Stimulated activated CD8-positive, alpha-beta memory T cell treated with anti-CD3 and anti-CD28 coated beads, Interleukin-12 subunit alpha, Interleukin-12 subunit beta, amount 100 ng/mL, for 24 hours (primary cell): ENCODE results near the gene CST1.
"Not testable (repeated sequence)": the region's sequence is repeated elsewhere in the genome, so short reads cannot be mapped to it uniquely, and the experiment has no call there.

Source experiments
- DNase-seq: peaks from one replicate; pipeline ENCODE4 v3.0.0-alpha.2; 2020; ENCODE audit errors: extremely low read depth

The CST1 gene

GRCh38 chr20:23750786-23751185 is at the start of gene CST1:
Gene CST1 (minus strand): TSS chr20:23750935. CDS start chr20:23750866, 69 bp downstream.
- not testable (repeated sequence) for DNase-seq

DNA sequence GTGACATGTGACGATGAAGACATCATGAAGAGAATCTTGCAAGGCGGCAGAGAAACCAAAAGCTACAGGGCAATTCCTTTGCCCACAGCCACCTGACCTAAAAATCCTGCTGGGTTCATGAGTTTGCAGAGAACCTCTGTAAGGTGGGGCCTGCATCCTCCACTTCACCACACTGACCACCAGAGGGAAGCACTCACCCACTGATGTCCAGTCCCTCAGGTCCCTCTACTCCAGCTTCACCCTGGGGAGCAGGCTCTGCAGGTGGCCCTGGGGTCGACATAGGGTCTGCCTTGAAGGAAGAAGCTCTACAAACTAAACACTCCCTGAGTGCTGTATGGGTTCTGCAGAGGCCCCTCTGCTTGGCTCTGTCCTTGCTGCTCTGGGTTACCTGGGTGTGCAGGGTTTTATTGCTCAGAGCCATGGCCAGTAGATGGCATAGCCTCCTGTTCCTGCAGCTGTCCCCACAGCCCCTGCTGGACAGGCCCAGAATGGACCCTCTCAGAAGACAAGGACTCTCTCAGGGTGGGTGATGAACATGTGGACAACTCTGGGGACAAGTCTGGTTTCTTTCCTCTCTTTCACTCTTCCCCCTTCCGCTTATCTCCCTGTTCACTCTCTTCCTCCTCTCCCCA is 48.6 kb upstream of the CST1 start:
- DNase-seq = not testable (repeated sequence)

GRCh38 chr20:23795526-23795925 is 44.8 kb upstream of the CST1 start:
- no peak for DNase-seq

- DNase-seq = no peak
Observed at GRCh38 chr20:23794841-23795240, 44.1 kb upstream of the CST1 start.

- DNase-seq = no peak
Observed at GRCh38 chr20:23794065-23794464, 43.3 kb upstream of the CST1 start.

DNA sequence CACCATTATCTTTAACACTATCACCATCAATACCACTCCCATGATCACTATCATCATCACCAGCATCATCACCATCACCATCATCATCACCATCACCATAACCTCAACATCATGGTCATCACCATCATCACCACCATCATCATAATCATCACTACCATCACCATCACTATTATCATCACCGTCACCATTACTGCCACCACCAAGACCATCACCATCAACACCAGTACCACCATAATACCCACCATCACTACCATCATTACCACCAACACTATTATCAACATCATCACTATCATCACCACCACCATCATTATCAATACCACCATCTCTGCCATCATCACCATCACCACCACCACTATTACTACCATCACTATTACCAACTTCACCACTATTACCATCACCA is 32.7 kb upstream of the CST1 start:
- no peak for DNase-seq

- no peak for DNase-seq
Observed at GRCh38 chr20:23782366-23782983, 31.7 kb upstream of the CST1 start.

DNA sequence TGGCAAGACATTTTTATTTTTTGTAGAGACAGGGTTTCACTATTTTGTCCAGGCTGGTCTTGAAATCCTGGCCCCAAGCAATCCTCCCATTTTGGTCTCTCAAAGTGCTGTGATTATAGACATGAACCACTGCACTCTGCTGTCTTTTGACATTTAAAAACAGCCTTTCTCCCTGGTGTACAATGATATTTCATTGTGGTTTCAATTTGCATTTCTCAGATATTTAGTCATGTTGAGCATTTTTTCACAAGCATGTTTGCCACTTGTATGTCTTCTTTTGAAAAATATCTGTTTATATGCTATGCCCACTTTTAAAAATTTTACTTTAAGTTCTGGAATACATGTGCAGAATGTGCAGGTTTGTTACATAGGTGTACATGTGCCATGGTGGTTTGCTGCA is 27.9 kb upstream of the CST1 start:
- not testable (repeated sequence) for DNase-seq

DNA sequence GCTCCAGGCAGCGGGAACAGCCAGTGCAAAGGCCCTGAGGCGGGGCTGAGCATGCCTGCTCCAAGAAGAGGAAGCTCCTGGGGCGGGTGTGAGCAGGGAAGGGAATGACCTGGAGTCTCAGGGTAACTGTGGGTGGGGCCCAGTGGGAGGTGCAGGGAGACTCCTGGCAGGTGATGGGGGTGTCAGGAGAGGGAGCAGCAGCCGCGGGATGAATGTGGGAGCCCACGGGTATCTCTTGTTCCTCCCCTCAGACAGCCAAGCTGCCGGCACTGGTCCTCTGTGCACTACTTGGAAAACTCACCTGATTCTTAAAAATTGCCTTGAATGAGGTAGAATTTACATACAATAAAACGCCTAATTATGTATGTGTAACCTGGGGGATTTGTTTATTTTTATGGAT is 26.6 kb upstream of the CST1 start:
- not testable (repeated sequence) for DNase-seq

GRCh38 chr20:23776067-23776771 is 25.5 kb upstream of the CST1 start:
- no peak for DNase-seq

GRCh38 chr20:23774081-23774480 is 23.3 kb upstream of the CST1 start:
- DNase-seq = no peak

GRCh38 chr20:23773579-23773978 is 22.8 kb upstream of the CST1 start:
- no peak for DNase-seq

DNA sequence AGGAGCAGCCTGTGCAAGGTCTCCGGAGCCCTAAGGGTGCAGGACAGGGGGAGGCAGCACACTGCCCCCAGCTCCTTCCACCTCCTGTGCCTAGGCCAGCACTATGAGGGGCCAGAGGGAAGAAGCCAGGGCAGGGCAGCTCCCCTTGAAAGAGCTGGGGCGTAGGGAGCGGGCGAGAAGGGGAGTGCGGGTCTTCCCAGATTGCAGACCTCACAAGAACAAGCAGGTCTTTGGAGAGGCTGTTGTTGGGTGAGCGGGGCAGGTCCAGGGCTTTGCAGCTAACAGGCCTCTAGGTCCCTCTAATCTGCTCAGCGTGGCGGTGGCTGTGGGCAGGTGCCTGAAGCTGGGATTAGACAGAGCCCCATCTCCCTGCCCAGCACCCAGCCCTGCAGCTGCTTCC is 22.4 kb upstream of the CST1 start:
- no peak for DNase-seq

GRCh38 chr20:23772074-23772473 is 21.3 kb upstream of the CST1 start:
- DNase-seq = no peak

- DNase-seq = no peak
Observed at GRCh38 chr20:23770384-23770783, 19.6 kb upstream of the CST1 start.

GRCh38 chr20:23768520-23768919 is 17.8 kb upstream of the CST1 start:
- not testable (repeated sequence) for DNase-seq

- no peak for DNase-seq
Observed at GRCh38 chr20:23766531-23766930, 15.8 kb upstream of the CST1 start.

DNA sequence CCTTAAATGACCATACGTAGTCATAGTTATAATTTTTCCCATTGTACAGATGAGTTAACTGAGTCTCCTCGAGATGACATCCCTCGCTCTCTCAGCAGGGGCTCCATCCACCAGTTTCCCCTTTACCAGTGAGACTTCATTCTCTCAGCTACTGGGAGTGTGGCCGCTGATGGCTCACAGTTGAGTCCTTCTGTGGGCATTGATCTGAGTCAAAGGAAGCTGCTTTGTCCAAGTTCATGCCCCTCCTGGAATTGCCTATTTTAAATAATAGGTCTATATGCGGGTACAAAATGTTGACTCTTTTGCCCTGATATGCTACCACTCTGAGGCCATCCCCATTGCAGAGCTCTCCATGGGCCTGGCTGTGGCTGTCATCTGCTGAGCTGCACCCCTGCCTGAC is 14.8 kb upstream of the CST1 start:
- DNase-seq = no peak

DNA sequence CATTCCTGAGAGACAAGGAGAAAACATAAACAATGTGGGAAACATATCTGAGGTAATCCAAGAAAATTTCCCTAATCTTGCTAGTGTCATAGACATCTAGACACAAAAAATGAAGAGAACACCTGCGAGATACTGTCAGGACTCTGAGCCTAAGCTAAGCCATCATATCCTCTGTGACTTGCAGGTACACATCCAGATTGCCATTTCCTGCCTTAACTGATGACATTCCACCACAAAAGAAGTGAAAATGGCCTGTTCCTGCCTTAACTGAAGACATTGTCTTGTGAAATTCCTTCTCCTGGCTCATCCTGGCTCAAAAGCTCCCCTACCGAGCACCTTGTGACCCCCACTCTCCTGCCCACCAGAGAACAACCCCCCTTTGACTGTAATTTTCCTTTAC is 13.9 kb upstream of the CST1 start:
- DNase-seq = not testable (repeated sequence)

DNA sequence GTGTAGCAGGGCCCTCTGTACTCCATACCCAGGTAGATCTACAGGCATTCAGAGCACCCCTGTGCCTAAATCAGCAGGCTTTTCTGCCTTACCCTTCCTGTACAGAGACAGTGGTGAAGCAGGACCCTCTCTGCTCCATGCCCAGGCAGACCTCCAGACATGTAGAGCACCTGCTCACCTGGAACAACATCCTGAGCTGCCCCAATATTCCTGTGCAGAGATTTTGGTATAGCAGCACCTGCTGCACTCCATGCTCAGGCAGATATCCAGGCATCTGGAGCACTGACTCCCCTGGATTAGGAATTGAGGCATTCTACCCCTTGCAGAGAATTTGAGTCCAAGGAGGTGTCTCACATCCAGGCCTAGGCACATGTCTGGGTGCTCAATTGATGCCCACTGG is 12.6 kb upstream of the CST1 start:
- DNase-seq = no peak

- DNase-seq = no peak
Observed at GRCh38 chr20:23759306-23759940, 8.7 kb upstream of the CST1 start.

- not testable (repeated sequence) for DNase-seq
Observed at GRCh38 chr20:23756792-23757191, 6.1 kb upstream of the CST1 start.
